Activated T-helper 2 cell treated with anti-CD3 and anti-CD28 coated beads, Interferon-gamma antibody, Interleukin-2, Interleukin-4, amounts not matched to agents 10 μg/mL and 5 μg/mL and 100 μg/mL, durations not matched to agents 14 hours and 24 hours and 36 hours (primary cell): ENCODE data around the gene PQBP1. TPM values are rescaled to one million over a fixed set of nuclear protein-coding genes. Genes with fewer than 3 reads are reported as not detected.

Experiments used
- DNase-seq: peaks from one replicate; pipeline ENCODE4 v3.0.0; 2021; ENCODE audit warnings: low spot score
- H3K27ac Mint-ChIP-seq: one replicate; pipeline ENCODE4 v1.8.0; 2021; ENCODE audit warnings: mixed read lengths
- H3K27me3 Mint-ChIP-seq: one replicate; pipeline ENCODE4 v1.8.0; 2021; ENCODE audit warnings: low read depth, mixed read lengths
- H3K36me3 Mint-ChIP-seq: one replicate; pipeline ENCODE4 v1.8.0; 2021; ENCODE audit warnings: low read depth, mixed read lengths
- H3K4me1 Mint-ChIP-seq: one replicate; pipeline ENCODE4 v1.8.0; 2021; ENCODE audit warnings: low read depth, mixed read lengths
- H3K4me3 Mint-ChIP-seq: one replicate; pipeline ENCODE4 v1.8.0; 2021; ENCODE audit warnings: low read depth, mild to moderate bottlenecking, moderate library complexity, mixed read lengths
- H3K9me3 Mint-ChIP-seq: one replicate; pipeline ENCODE4 v1.8.0; 2021; ENCODE audit warnings: mixed read lengths
- intact Hi-C: fragments of 100-400 bp; cut with micrococcal nuclease; formaldehyde crosslinking; loops from one replicate; pipeline ENCODE4 v1.15.1; 2023
- total RNA-seq: library from RNA; stranded (reverse); gene quantifications from 2 replicates; pipeline ENCODE4 v1.2.3, GENCODE V29; 2022

The PQBP1 gene
- total RNA-seq, 1 donor from 2014 or later: 97.3 TPM

DNA sequence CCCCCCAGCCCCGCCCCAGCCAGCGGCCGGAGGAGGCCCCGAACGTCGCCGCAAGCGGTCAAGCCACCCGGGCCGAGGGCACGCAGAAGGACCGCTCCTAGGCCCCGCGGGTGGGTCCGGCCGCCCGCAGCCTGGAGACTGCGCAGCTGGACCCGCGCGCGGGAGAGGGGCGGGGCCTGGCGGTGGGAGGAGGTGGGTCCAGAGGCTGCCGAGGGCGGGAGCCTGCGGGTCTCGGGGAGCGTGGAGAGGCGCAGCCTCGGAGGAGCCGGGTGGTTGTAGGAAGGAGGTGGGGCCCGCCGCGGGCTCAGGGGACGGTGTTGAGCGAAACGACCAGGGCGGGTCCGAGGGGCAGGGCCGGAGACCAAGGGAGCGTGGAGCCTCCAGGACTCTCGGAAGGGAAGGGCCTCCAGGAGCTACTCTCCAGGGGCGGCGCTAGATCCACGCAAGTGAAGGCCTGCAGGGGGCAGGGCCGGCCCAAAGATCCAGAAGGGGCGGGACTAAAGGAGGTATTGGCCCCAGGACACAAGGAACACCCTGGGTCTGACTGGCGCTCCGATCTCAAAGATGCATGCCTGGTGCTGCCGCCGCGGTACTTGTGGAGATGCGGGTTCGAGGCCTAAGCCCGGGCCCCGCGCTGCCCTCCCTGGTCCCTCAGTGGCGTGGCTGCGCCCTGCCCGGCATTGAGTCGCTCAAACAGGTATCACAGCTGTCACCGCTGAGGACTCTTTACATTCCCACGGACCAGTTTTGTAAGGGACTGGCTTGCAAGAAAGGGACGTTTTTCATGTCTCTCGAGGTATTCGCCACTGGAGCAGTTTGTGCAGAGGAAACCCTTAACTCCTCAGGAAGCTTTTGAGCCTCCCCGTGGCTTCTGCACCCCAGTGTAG, 6.1 kb upstream of the PQBP1 start:
- Mint-ChIP-seq H3K9me3 (no peaks in the 10 kb centered on the region), H3K27me3 (no peaks in the 10 kb centered on the region), H3K4me3 (peak overlapping the region; percentile 87), H3K4me1 (peaks cover 19% of the 10 kb centered on the region), H3K27ac (no peak overlapping the region), H3K36me3 (peaks cover 5% of the 10 kb centered on the region)
- intact Hi-C loops: no loop called here
- DNase-seq: peak; percentile 72

DNA sequence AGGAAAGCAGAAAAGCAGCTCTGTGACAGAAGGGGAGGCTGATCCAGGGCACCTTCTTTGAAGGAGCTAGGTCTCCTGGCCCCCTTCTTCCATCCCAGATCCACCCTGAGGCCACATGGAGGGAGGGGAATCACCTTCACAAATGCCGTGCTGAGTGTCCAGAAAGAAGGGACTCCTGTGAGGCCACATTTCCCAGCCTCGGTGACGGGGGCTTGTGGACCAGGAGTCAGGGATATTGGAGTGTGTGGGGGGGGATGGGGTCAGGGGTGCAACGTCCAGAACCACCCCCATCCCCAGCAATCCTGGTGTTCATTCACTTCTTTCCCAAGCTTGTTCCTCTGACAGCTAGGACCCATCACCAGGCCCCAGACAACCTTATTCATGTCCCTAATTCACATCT, 4.8 kb upstream of the PQBP1 start:
- Mint-ChIP-seq H3K27me3 (no peaks in the 10 kb centered on the region), H3K27ac (no peak overlapping the region), H3K4me3 (no peak overlapping the region), H3K36me3 (peaks cover 11% of the 10 kb centered on the region), H3K4me1 (peaks cover 22% of the 10 kb centered on the region), H3K9me3 (no peaks in the 10 kb centered on the region)
- DNase-seq: no peak
- intact Hi-C loops: no loop called here

DNA sequence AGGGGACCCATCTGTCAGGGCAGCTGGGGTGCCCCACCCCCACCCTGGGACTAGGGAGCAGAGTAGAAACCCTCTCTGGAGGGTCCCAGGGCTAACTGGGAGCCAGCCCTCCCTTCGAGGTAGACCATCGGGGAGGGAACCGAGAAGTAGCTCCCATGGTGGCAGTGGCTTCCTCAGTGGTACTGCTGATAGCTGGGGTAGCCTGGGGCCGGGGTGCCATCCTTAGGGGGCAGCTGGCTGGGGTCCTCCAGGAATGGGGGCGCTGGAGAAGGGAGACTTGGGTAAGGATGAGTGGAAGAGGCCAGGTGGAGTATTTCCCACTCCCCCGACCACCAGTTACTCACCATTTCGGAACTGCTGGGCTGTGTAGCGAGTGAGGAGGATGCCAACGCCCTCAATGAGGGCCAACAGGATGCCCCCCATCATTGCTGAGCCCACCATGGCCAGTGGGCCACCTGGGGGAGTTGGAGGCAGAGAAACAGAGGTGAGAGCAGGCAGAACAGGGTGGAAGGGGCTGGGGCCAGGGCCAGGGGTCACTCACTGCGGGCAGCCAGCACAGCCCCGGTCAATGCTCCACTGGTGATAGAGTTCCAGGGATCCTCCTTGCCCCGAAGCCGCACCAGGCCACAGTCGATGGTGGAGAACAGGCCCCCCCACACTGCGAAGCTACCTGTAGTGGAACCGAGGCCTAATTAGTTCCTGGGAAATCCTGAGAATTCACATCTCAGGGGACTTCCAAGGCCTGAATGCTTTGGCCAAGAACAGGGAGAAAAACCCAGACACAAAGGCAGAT, 4.0 kb upstream of the PQBP1 start:
- intact Hi-C loops: no loop called here
- H3K27ac Mint-ChIP-seq: no peak overlapping the region
- no peak for DNase-seq
- no peaks in the 10 kb centered on the region for H3K27me3 Mint-ChIP-seq
- no peak overlapping the region for H3K4me3 Mint-ChIP-seq
- peaks cover 23% of the 10 kb centered on the region for H3K4me1 Mint-ChIP-seq
- H3K36me3 Mint-ChIP-seq: peaks cover 16% of the 10 kb centered on the region
- H3K9me3 Mint-ChIP-seq: no peaks in the 10 kb centered on the region

DNA sequence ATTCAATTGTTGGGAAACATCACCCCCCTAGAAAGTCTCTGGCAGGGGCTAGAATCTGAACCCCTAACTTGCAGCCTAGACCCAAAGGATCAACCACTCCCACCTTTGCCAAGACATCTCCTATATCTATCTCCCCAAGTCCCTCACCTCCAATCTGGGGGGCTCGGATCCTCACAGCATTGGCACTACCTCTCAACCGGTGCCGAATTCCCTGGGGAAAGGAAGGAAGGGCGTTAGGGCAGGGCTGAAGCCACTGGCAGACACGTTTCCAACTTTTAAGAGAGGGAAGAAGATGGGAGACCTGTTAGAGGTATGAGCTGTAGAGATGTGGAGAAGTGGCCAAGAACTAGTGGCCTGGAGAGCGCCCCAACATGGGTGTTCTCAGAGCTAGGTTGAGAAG, 2.8 kb upstream of the PQBP1 start:
- Mint-ChIP-seq H3K4me1 (peaks cover 23% of the 10 kb centered on the region), H3K4me3 (peak overlapping the region; percentile 46), H3K9me3 (no peaks in the 10 kb centered on the region), H3K27me3 (no peaks in the 10 kb centered on the region), H3K36me3 (peaks cover 18% of the 10 kb centered on the region), H3K27ac (no peak overlapping the region)
- no peak for DNase-seq
- intact Hi-C loops: loop anchor here (5.0 kb wide), 2 partner anchors 62 to 93 kb away; partner anchors contain the start of genes HDAC6 and OTUD5

DNA sequence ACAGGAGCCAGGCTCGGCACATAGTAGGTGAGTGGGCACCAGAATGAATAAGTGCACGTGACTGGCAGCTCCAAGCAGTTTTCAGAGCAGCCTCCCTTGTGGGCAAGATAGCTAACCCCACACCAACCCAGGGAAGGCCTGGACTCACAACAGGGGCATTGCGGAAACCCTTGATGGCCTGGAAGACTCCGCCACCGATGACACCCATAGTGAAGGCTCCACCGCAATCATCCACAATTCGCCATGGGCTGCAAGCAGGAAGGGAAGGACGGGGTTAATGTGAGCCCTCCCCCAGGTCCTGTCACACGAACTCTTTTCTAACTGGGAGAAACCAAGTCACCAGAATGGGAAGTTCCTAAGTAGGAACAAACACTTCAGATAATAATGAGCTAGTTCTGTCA, 1.1 kb upstream of the PQBP1 start:
- no peak for DNase-seq
- intact Hi-C loops: loop anchor here (1.0 to 5.0 kb wide), 4 partner anchors 23 to 147 kb away; partner anchors contain the start of genes HDAC6, OTUD5, PIM2 and TFE3

DNA sequence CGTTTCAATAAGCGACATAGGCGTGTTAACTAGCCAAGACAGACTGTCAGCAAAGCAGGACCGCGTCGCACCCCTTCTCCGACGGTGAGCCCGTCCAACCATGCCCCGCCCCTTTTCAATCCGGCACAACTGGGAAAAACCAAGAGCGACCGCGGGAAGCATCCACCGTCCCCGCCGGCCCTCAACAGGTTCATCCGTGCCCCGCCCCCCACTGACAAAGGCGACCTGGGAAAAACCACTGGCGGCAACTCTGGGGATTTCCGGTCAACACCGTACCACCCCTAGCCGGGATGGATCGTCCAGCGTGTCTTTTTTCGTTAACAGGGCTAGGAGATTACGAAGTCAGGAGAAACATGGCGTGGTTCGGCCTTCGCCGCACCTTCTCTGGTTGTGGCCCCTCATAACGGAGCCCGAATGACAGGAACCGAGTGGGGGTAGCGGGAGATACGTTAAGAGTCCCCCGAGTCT, 539 bp upstream of the PQBP1 start:
- Mint-ChIP-seq H3K36me3 (peaks cover 31% of the 10 kb centered on the region), H3K27ac (peak overlapping the region; percentile 100), H3K4me1 (peaks cover 14% of the 10 kb centered on the region), H3K4me3 (peak overlapping the region; percentile 97), H3K9me3 (no peaks in the 10 kb centered on the region), H3K27me3 (no peaks in the 10 kb centered on the region)
- intact Hi-C loops: loop anchor here (1.0 to 5.0 kb wide), 4 partner anchors 22 to 146 kb away; partner anchors contain the start of genes HDAC6, OTUD5, PIM2 and TFE3
- DNase-seq: peak; percentile 46

More for the DNA sequence above, 1.1 kb upstream of the PQBP1 start:
- Mint-ChIP-seq H3K27ac (peak overlapping the region; percentile 100), H3K27me3 (no peaks in the 10 kb centered on the region), H3K4me1 (peaks cover 14% of the 10 kb centered on the region), H3K4me3 (peak overlapping the region; percentile 97), H3K36me3 (peaks cover 26% of the 10 kb centered on the region), H3K9me3 (no peaks in the 10 kb centered on the region)

DNA sequence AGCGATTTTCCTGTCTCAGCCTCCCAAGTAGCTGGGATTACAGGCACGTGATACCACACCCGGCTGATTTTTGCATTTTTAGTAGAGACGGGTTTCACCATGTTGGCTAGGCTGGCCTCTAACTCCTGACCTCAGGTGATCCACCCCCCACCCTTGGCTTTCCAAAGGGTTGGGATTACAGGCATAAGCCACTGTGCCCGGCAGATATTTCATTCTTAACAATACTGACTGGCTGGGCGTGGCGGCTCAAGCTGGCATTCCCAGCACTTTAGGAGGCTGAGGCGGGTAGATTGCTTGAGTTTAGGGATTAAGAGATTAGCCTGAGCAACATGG, 1.3 kb downstream of the PQBP1 start:
- H3K27me3 Mint-ChIP-seq: no peaks in the 10 kb centered on the region
- intact Hi-C loops: loop anchor here (5.0 kb wide), 2 partner anchors 58 to 97 kb away; partner anchors contain the start of genes HDAC6 and OTUD5
- no peak overlapping the region for H3K27ac Mint-ChIP-seq
- no peak for DNase-seq
- H3K4me3 Mint-ChIP-seq: peak overlapping the region; percentile 30
- H3K4me1 Mint-ChIP-seq: peaks cover 13% of the 10 kb centered on the region
- H3K9me3 Mint-ChIP-seq: no peaks in the 10 kb centered on the region
- peaks cover 48% of the 10 kb centered on the region for H3K36me3 Mint-ChIP-seq

DNA sequence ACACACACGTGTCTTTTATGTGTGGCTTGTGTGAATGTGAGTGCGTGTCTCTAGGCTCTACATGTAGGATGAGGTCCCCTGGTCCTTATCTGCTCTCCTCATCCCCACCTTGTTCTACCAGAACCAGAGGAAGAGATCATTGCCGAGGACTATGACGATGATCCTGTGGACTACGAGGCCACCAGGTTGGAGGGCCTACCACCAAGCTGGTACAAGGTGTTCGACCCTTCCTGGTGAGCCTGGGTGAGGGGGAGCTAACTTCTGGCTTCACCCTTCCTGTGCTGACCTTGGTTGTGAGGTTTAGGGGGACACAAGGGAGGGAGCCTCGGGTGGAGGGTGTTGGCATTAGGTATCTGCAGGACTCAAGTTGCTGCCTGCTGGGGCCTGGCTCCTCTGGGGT, 3.3 kb downstream of the PQBP1 start:
- intact Hi-C loops: no loop called here
- DNase-seq: no peak
- Mint-ChIP-seq H3K27me3 (no peaks in the 10 kb centered on the region), H3K9me3 (no peaks in the 10 kb centered on the region), H3K27ac (no peak overlapping the region), H3K4me1 (peaks cover 8% of the 10 kb centered on the region), H3K36me3 (peaks cover 51% of the 10 kb centered on the region), H3K4me3 (no peak overlapping the region)

DNA sequence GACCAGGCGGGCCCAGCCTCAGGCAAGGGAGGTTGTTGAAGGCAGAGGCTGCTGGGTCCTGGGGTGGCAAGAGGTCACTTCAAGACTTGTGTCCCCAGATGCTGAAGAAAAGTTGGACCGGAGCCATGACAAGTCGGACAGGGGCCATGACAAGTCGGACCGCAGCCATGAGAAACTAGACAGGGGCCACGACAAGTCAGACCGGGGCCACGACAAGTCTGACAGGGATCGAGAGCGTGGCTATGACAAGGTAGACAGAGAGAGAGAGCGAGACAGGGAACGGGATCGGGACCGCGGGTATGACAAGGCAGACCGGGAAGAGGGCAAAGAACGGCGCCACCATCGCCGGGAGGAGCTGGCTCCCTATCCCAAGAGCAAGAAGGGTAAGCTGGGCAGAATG, 4.4 kb downstream of the PQBP1 start:
- Mint-ChIP-seq H3K27me3 (no peaks in the 10 kb centered on the region), H3K4me3 (no peak overlapping the region), H3K4me1 (peaks cover 1% of the 10 kb centered on the region), H3K36me3 (peaks cover 51% of the 10 kb centered on the region), H3K9me3 (no peaks in the 10 kb centered on the region), H3K27ac (no peak overlapping the region)
- DNase-seq: no peak
- intact Hi-C loops: no loop called here

DNA sequence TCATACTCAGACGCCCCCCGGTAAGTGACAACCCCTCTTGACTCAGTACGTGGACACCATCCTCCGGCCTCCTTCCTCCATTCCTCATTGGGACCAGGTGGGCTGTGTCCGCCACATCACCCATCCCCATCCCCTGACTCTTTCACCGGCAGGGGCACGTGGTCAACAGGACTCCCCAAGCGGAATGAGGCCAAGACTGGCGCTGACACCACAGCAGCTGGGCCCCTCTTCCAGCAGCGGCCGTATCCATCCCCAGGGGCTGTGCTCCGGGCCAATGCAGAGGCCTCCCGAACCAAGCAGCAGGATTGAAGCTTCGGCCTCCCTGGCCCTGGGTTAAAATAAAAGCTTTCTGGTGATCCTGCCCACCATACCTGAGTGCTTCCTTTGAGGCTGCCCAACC, 5.0 kb downstream of the PQBP1 start:
- intact Hi-C loops: no loop called here
- Mint-ChIP-seq H3K36me3 (peaks cover 46% of the 10 kb centered on the region), H3K27me3 (no peaks in the 10 kb centered on the region), H3K4me1 (peaks cover 1% of the 10 kb centered on the region), H3K4me3 (no peak overlapping the region), H3K27ac (no peak overlapping the region), H3K9me3 (no peaks in the 10 kb centered on the region)
- no peak for DNase-seq

DNA sequence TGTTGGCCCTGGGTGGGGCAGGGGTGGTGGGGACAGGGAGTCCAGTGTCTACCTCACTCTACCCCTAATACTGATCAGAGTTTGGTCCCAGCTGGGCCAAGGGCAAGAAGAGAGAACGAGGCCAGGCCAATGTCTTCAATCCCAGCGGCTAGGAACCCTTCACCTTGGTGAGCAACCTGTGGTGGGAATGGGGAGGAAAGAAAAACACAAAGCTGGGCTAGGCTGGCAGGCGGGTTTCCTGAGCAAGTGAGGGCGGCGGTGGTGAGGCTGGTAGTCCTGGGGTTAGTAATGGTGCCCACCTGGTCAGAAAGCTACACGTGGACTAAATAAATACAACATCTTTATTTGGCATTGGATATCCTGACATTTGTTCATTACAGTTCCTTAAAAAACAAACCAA, 5.6 kb downstream of the PQBP1 start:
- intact Hi-C loops: no loop called here
- H3K4me3 Mint-ChIP-seq: no peak overlapping the region
- H3K27ac Mint-ChIP-seq: no peak overlapping the region

DNA sequence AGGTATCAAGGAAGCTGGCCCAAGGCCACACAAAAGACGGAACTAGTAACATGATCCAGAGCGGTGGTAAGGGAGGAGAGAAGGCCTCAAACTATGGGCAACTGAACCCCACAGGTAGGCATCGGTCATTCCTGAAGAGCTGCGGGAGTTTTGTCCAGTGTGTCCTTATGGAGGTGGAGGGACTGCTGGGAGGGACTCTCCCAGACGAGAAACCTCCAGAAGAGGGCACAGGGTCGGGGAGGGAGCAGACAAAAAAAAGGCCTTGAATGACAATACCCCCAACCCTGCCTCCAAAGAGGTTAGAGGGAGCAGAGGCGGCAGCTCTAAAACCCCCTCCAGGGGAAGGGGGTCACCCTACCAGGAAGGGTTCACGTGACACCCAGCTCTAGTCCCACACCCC, 6.5 kb downstream of the PQBP1 start:
- Mint-ChIP-seq H3K9me3 (no peaks in the 10 kb centered on the region), H3K4me1 (no peaks in the 10 kb centered on the region), H3K27me3 (no peaks in the 10 kb centered on the region), H3K36me3 (peaks cover 43% of the 10 kb centered on the region), H3K4me3 (no peak overlapping the region), H3K27ac (no peak overlapping the region)
- no peak for DNase-seq
- intact Hi-C loops: no loop called here

More for the DNA sequence above, 5.6 kb downstream of the PQBP1 start:
- no peak for DNase-seq
- Mint-ChIP-seq H3K9me3 (no peaks in the 10 kb centered on the region), H3K36me3 (peaks cover 43% of the 10 kb centered on the region), H3K27me3 (no peaks in the 10 kb centered on the region), H3K4me1 (peaks cover 1% of the 10 kb centered on the region)

DNA sequence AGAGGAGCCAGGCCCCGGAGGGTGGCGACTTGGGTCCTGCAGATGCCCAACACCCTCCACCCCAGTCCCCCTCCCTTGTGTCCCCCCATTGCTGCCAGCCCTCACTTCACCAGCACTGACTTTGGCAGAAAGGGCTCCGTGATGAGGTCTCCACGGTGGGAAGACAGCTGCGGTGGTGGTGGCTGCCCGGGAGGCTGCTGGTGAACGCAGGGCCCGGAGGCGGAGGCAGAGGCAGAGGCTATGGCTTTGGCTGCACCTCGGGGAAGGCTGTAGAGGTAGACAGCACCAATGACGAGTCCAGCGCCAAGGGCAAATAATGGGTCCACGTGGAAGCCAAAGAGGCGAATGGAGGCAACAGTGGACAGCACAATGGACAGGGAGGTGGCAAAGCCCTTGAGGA, 6.9 kb downstream of the PQBP1 start:
- no peaks in the 10 kb centered on the region for H3K4me1 Mint-ChIP-seq
- no peak for DNase-seq
- intact Hi-C loops: no loop called here
- H3K27ac Mint-ChIP-seq: no peak overlapping the region
- H3K4me3 Mint-ChIP-seq: no peak overlapping the region
- peaks cover 42% of the 10 kb centered on the region for H3K36me3 Mint-ChIP-seq
- no peaks in the 10 kb centered on the region for H3K27me3 Mint-ChIP-seq
- H3K9me3 Mint-ChIP-seq: no peaks in the 10 kb centered on the region
